H1 (cell line): ENCODE data around the gene POLE4. TPM values are rescaled to one million over a fixed set of nuclear protein-coding genes. Genes with fewer than 3 reads are reported as not detected.

ENCODE experiments used
- CTCF ChIA-PET: fragments of 300-600 bp; sonication (Branson Sonifier 250); formaldehyde crosslinking; loops from one replicate; lab custom pipeline; 2021; ENCODE audit not compliant: partially characterized antibody; lab: Charles Lee
- POLR2A ChIA-PET: fragments of 300-600 bp; sonication (Branson Sonifier 250); formaldehyde crosslinking; loops from one replicate; lab custom pipeline; 2021; ENCODE audit warnings: inconsistent platforms; ENCODE audit not compliant: partially characterized antibody; lab: Charles Lee
- DNase-seq, 2 experiments: peaks; one replicate each; pipeline versions ENCODE4 v3.0.0 to v3.0.0-alpha.2; 2010 to 2022; ENCODE audit warnings: low spot score in 2 of 2, low read depth in 1 of 2, mixed read lengths in 1 of 2
- FAIRE-seq: peaks from 2 replicates; lab custom pipeline; 2011; peaks lifted over from hg19 to GRCh38; lab: Jason Lieb, UNC
- H2AFZ ChIP-seq: 2 replicates; pipeline ENCODE4 v1.8.1; 2012; ENCODE audit warnings: low read length, inconsistent platforms
- H2AK5ac ChIP-seq: 2 replicates; pipeline ENCODE4 v1.6.1; 2013; ENCODE audit warnings: low read depth, low read length
- H2BK120ac ChIP-seq: replicated peaks from 2 replicates; pipeline ENCODE3; 2013; ENCODE audit warnings: low read depth, low read length, inconsistent platforms
- H2BK12ac ChIP-seq: 2 replicates; pipeline ENCODE4 v1.6.1; 2013; ENCODE audit warnings: low read depth, low read length
- H2BK15ac ChIP-seq: 2 replicates; pipeline ENCODE4 v1.6.1; 2013; ENCODE audit warnings: low read length
- H2BK20ac ChIP-seq: 2 replicates; pipeline ENCODE4 v1.6.1; 2013; ENCODE audit warnings: low read length
- H2BK5ac ChIP-seq: 2 replicates; pipeline ENCODE4 v1.6.1; 2013; ENCODE audit warnings: low read depth, low read length
- H3K14ac ChIP-seq: 2 replicates; pipeline ENCODE4 v1.6.1; 2013; ENCODE audit warnings: inconsistent platforms; ENCODE audit not compliant: insufficient read length
- H3K18ac ChIP-seq: 2 replicates; pipeline ENCODE4 v1.6.1; 2013; ENCODE audit warnings: low read length; ENCODE audit errors: extremely low read depth
- H3K23ac ChIP-seq: 2 replicates; pipeline ENCODE4 v1.6.1; 2013; ENCODE audit warnings: inconsistent platforms; ENCODE audit not compliant: insufficient read length
- H3K23me2 ChIP-seq: 2 replicates; pipeline ENCODE4 v1.6.1; 2013; ENCODE audit warnings: low read depth, low read length
- H3K27ac ChIP-seq: 2 replicates; pipeline ENCODE4 v1.6.1; 2011; ENCODE audit warnings: low read depth, low read length, inconsistent platforms
- H3K27me3 ChIP-seq, 4 experiments: replicated peaks in 1 of 4; 1 replicate in 1 of 4; 2 replicates in 3 of 4; pipeline versions ENCODE4 v1.6.1 to v1.8.1; 2011 to 2013; ENCODE audit warnings: low read length in 3 of 4, mild to moderate bottlenecking in 3 of 4, inconsistent platforms in 2 of 4, mixed read lengths in 2 of 4, moderate library complexity in 1 of 4; ENCODE audit not compliant: control insufficient read depth in 3 of 4, insufficient read depth in 3 of 4; ENCODE audit errors: extremely low read depth in 1 of 4
- H3K36me3 ChIP-seq, 4 experiments: 2 replicates each; pipeline versions ENCODE4 v1.6.1 to v1.8.1; 2011 to 2013; ENCODE audit warnings: mild to moderate bottlenecking in 4 of 4, low read length in 3 of 4, moderate library complexity in 2 of 4, control low read depth in 1 of 4, inconsistent platforms in 1 of 4; ENCODE audit not compliant: insufficient read depth in 4 of 4, control insufficient read depth in 2 of 4
- H3K4ac ChIP-seq: replicated peaks from 2 replicates; pipeline ENCODE3; 2013; ENCODE audit warnings: low read length, low read depth, mixed read lengths, inconsistent platforms; ENCODE audit not compliant: insufficient read length
- H3K4me1 ChIP-seq, 4 experiments: replicated peaks in 1 of 4; 1 replicate in 1 of 4; 2 replicates in 3 of 4; pipeline versions ENCODE4 v1.6.1 to v1.8.1; 2011 to 2013; ENCODE audit warnings: low read length in 3 of 4, inconsistent platforms in 2 of 4, mixed read lengths in 1 of 4; ENCODE audit not compliant: insufficient read depth in 4 of 4, control insufficient read depth in 3 of 4
- H3K4me2 ChIP-seq, 2 experiments: 2 replicates each; pipeline versions ENCODE4 v1.6.1 to v1.8.1; 2011 to 2013; ENCODE audit warnings: low read depth in 2 of 2, low read length in 2 of 2, control low read depth in 1 of 2, inconsistent platforms in 1 of 2, mild to moderate bottlenecking in 1 of 2; ENCODE audit not compliant: insufficient read depth in 1 of 2
- H3K4me3 ChIP-seq, 4 experiments: fragments of 200-600, 300-600 bp in 1 of 4; sonication (generic), shearing (Covaris generic), sonication (Bioruptor Twin) in 1 of 4; 2 replicates each; pipeline versions ENCODE4 v1.5.1 to v1.8.1; 2011 to 2016; ENCODE audit warnings: low read length in 4 of 4, low read depth in 3 of 4, control low read depth in 2 of 4, inconsistent platforms in 2 of 4, mild to moderate bottlenecking in 2 of 4, mixed read lengths in 1 of 4, moderate library complexity in 1 of 4; ENCODE audit not compliant: insufficient read depth in 2 of 4; ENCODE audit errors: extremely low read depth in 1 of 4
- H3K56ac ChIP-seq: replicated peaks from 2 replicates; pipeline ENCODE3; 2013; ENCODE audit warnings: low read depth, mild to moderate bottlenecking, mixed read lengths, low read length, inconsistent platforms; ENCODE audit not compliant: insufficient read length
- H3K79me1 ChIP-seq: 2 replicates; pipeline ENCODE4 v1.6.1; 2013; ENCODE audit warnings: low read depth, low read length, control low read depth
- H3K79me2 ChIP-seq, 2 experiments: 2 replicates each; pipeline versions ENCODE4 v1.6.1 to v1.8.1; 2012 to 2013; ENCODE audit warnings: low read length in 2 of 2, mild to moderate bottlenecking in 2 of 2, inconsistent platforms in 1 of 2; ENCODE audit not compliant: insufficient read depth in 2 of 2, control insufficient read depth in 1 of 2
- H3K9ac ChIP-seq, 4 experiments: replicated peaks in 1 of 4; 1 replicate in 1 of 4; 2 replicates in 3 of 4; pipeline versions ENCODE4 v1.6.1 to v1.8.1; 2011 to 2013; ENCODE audit warnings: low read depth in 3 of 4, low read length in 3 of 4, control low read depth in 2 of 4, mild to moderate bottlenecking in 2 of 4, moderate library complexity in 2 of 4, inconsistent platforms in 1 of 4; ENCODE audit errors: extremely low read depth in 1 of 4
- H3K9me3 ChIP-seq, 2 experiments: 2 replicates each; pipeline versions ENCODE4 v1.6.1 to v1.8.1; 2012 to 2013; ENCODE audit warnings: mild to moderate bottlenecking in 2 of 2, moderate library complexity in 2 of 2, control low read depth in 1 of 2, inconsistent platforms in 1 of 2, low read depth in 1 of 2, low read length in 1 of 2, mixed read lengths in 1 of 2; ENCODE audit not compliant: insufficient read depth in 2 of 2
- H4K20me1 ChIP-seq, 2 experiments: replicated peaks in 1 of 2; 2 replicates each; pipeline versions ENCODE3 to v1.8.1; 2011 to 2013; ENCODE audit warnings: inconsistent platforms in 2 of 2, low read length in 2 of 2, mild to moderate bottlenecking in 1 of 2; ENCODE audit not compliant: insufficient read depth in 2 of 2, control insufficient read depth in 1 of 2
- H4K5ac ChIP-seq: 2 replicates; pipeline ENCODE4 v1.6.1; 2013; ENCODE audit warnings: low read length, low read depth, mixed read lengths, inconsistent platforms; ENCODE audit not compliant: insufficient read length
- H4K8ac ChIP-seq: 2 replicates; pipeline ENCODE4 v1.8.0; 2013; ENCODE audit warnings: mild to moderate bottlenecking, moderate library complexity, low read length, inconsistent platforms; ENCODE audit not compliant: insufficient read depth; ENCODE audit errors: extremely low read depth
- H4K91ac ChIP-seq: replicated peaks from 2 replicates; pipeline ENCODE3; 2013; ENCODE audit warnings: low read length, mixed read lengths, inconsistent platforms; ENCODE audit not compliant: insufficient read length
- BACH1 ChIP-seq: IDR thresholded peaks from 2 replicates; pipeline ENCODE4 v1.6.1; 2012; ENCODE audit warnings: low read length, improper control_type of control experiment
- BRCA1 ChIP-seq: IDR thresholded peaks from 2 replicates; pipeline ENCODE4 v1.6.1; 2012; ENCODE audit warnings: low read depth, low read length, improper control_type of control experiment
- CBX8 ChIP-seq: fragments of 300-800, 300-1000 bp; sonication (generic); IDR thresholded peaks from 2 replicates; pipeline ENCODE4 v1.7.1; 2016; ENCODE audit warnings: low read depth, low read length, borderline replicate concordance
- CEBPB ChIP-seq: IDR thresholded peaks from 2 replicates; pipeline ENCODE4 v1.6.1; 2012; ENCODE audit warnings: low read depth, low read length
- CHD1 ChIP-seq: IDR thresholded peaks from 2 replicates; pipeline ENCODE4 v1.6.1; 2012; ENCODE audit warnings: low read depth, low read length, improper control_type of control experiment
- CREB1 ChIP-seq: IDR thresholded peaks from 2 replicates; pipeline ENCODE4 v1.6.1; 2012; ENCODE audit warnings: inconsistent platforms
- EGR1 ChIP-seq: IDR thresholded peaks from 2 replicates; pipeline ENCODE4 v1.6.1; 2011; ENCODE audit warnings: low read depth, low read length, borderline replicate concordance
- KDM1A ChIP-seq: fragments of 200-600, 300-600 bp; sonication (generic); IDR thresholded peaks from 2 replicates; pipeline ENCODE4 v1.7.1; 2016; ENCODE audit warnings: mild to moderate bottlenecking, low read length, borderline replicate concordance
- MAFK ChIP-seq: IDR thresholded peaks from 2 replicates; pipeline ENCODE4 v1.6.1; 2012; ENCODE audit warnings: low read depth, mild to moderate bottlenecking, improper control_type of control experiment, low read length
- MAX ChIP-seq: IDR thresholded peaks from 2 replicates; pipeline ENCODE4 v1.6.1; 2012; ENCODE audit warnings: inconsistent platforms
- RNF2 ChIP-seq: fragments of 200-900, 300-1000 bp; sonication (generic); IDR thresholded peaks from 2 replicates; pipeline ENCODE4 v1.7.1; 2016; ENCODE audit warnings: borderline replicate concordance, low read depth, mild to moderate bottlenecking, antibody characterized with exemption, low read length; ENCODE audit not compliant: poor library complexity, severe bottlenecking; ENCODE audit errors: missing control alignments
- SRF ChIP-seq: IDR thresholded peaks from 2 replicates; pipeline ENCODE4 v1.6.1; 2011; ENCODE audit warnings: mild to moderate bottlenecking, low read depth, low read length, moderate library complexity
- ZNF274 ChIP-seq: IDR thresholded peaks from 2 replicates; pipeline ENCODE4 v1.7.0; 2012; ENCODE audit warnings: low read length, borderline replicate concordance; ENCODE audit errors: extremely low read depth
- whole genome bisulfite sequencing, 2 experiments: shearing (Covaris generic) in 1 of 2; methylation state at CpG; one replicate each; pipeline versions ENCODE4 v1.1.6 to v1.1.7; 2013 to 2015; ENCODE audit warnings: low lambda C conversion rate in 2 of 2, mixed read lengths in 2 of 2, inconsistent platforms in 1 of 2, low coverage in 1 of 2, missing lambda C conversion rate in 1 of 2; ENCODE audit not compliant: insufficient replicate concordance in 2 of 2, insufficient coverage in 1 of 2, insufficient read length in 1 of 2; ENCODE audit errors: extremely low coverage in 1 of 2, missing lambda C conversion rate in 1 of 2; 5-methylcytosine and 5-hydroxymethylcytosine counted together
- polyA plus RNA-seq, 7 experiments: library from polyadenylated mRNA; depleted of rRNA in 3 of 7; stranded (reverse) in 5 of 7; unstranded in 2 of 7; fragments of >200 nt in 5 of 7; fragments of 200-250 nt in 2 of 7; gene quantifications; 1 replicate in 5 of 7; 2 replicates in 1 of 7; 4 replicates in 1 of 7; pipeline versions ENCODE4 v1.2.1 to v1.2.3, GENCODE V29; 2011 to 2013; ENCODE audit warnings: missing spikeins in 2 of 7, mixed read lengths in 2 of 7
- total RNA-seq: library from RNA; stranded (reverse); fragmentation: NEBNext Ultra II Directional; extraction: Animal tissue kit (Norgen Biotek cat#: 25700); gene quantifications from 2 replicates; pipeline ENCODE4 v1.2.1, GENCODE V29; 2021

Gene POLE4
- total and polyA plus RNA-seq, 2 of the 8 experiments (the other 6 are each of a cell fraction or from before 2014, with no cell fraction given), result 16.7 to 44.7 TPM

- Histone ChIP-seq H3K9me3 (no peaks in the 10 kb centered on the region), H3K9ac (no peak overlapping the region), H3K4ac (no peak overlapping the region), H3K14ac (no peak overlapping the region), H3K4me3 (no peak overlapping the region), H3K4me2 (no peak overlapping the region), H4K20me1 (no peaks in the 10 kb centered on the region), H3K27me3 (peaks cover 0 to 2% (median 0%) of the 10 kb centered on the region in 4 experiments; a peak in 1 of 7 replicates), H2BK15ac (no peak overlapping the region), H2AK5ac (no peak overlapping the region), H2BK12ac (no peak overlapping the region), H2BK20ac (no peak overlapping the region), H3K79me2 (no peaks in the 10 kb centered on the region), H3K18ac (no peak overlapping the region), H4K91ac (no peak overlapping the region), H3K36me3 (no peaks in the 10 kb centered on the region), H2BK120ac (no peak overlapping the region), H3K56ac (no peak overlapping the region), H3K4me1 (no peaks in the 10 kb centered on the region), H3K23me2 (peaks cover 2% of the 10 kb centered on the region; the same call in 1 of the 2 replicates), H3K79me1 (no peaks in the 10 kb centered on the region), H2AFZ (no peak overlapping the region), H4K8ac (no peak overlapping the region), H3K27ac (no peak overlapping the region), H4K5ac (no peak overlapping the region), H3K23ac (no peak overlapping the region), H2BK5ac (no peak overlapping the region)
- ChIA-PET POLR2A (no interaction called here), CTCF (interaction anchor here (0.6 to 1.9 kb wide), 4 partner anchors 48 to 319 kb away, joined by 3 to 6 read pairs (median 5); no protein-coding TSS in a partner anchor)
- peak in 1 of 2 experiments; percentile 29 for DNase-seq
- WGBS, 2 experiments, result 87% methylated on average over 5 of the region's 5 CpGs; no CpG with 5 or more reads in 1 of the 2 experiments
- no peak for FAIRE-seq
- TF ChIP-seq CEBPB (no peak), EGR1 (no peak), BRCA1 (no peak), BACH1 (no peak), SRF (no peak), CREB1 (no peak), CHD1 (no peak), KDM1A (no peak), MAX (no peak), RNF2 (no peak), CBX8 (no peak), MAFK (no peak), ZNF274 (no peak)
Measured at GRCh38 chr2:74922592-74923227, 35.7 kb upstream of the POLE4 start.
